SK-N-SH (cell line): ENCODE data around the gene KRTAP20-4. TPM values are rescaled to one million over a fixed set of nuclear protein-coding genes. Genes with fewer than 3 reads are reported as not detected.

Source experiments
- CTCF ChIA-PET: fragments of 300-600, 350-600 bp; formaldehyde crosslinking; extraction: SDS; loops from one replicate; lab custom pipeline; 2021; lab: Yijun Ruan, JAX
- POLR2A ChIA-PET: fragments of 350-600 bp; sonication (Branson Sonifier 250); formaldehyde crosslinking; extraction: SDS; loops from one replicate; lab custom pipeline; 2020; ENCODE audit warnings: antibody characterized with exemption, inconsistent platforms; lab: Yijun Ruan, JAX
- DNase-seq: peaks from one replicate; pipeline ENCODE4 v3.0.0; 2012
- H2AFZ ChIP-seq: fragments of 200-600 bp; sonication (generic); 2 replicates; pipeline ENCODE4 v1.8.1; 2016; ENCODE audit warnings: antibody characterized with exemption, mild to moderate bottlenecking, low read depth
- H3F3A ChIP-seq: fragments of 200-600 bp; sonication (generic); replicated peaks from 2 replicates; pipeline ENCODE3; 2016; ENCODE audit warnings: antibody characterized with exemption, mild to moderate bottlenecking; ENCODE audit not compliant: insufficient read depth
- H3K27ac ChIP-seq, 2 experiments: fragments of 200-500 bp in 1 of 2; fragments of 200-600 bp in 1 of 2; sonication (Bioruptor generic) in 1 of 2; sonication (generic), shearing (Covaris generic) in 1 of 2; 2 replicates each; pipeline versions ENCODE4 v1.5.1 to v1.6.1; 2014 to 2016; ENCODE audit warnings: low read depth in 2 of 2, inconsistent platforms in 1 of 2, low read length in 1 of 2, mild to moderate bottlenecking in 1 of 2, mixed read lengths in 1 of 2
- H3K27me3 ChIP-seq: fragments of 200-600 bp; sonication (generic), shearing (Covaris generic); 2 replicates; pipeline ENCODE4 v1.6.1; 2016; ENCODE audit warnings: mixed run types; ENCODE audit not compliant: insufficient read depth
- H3K36me3 ChIP-seq, 2 experiments: fragments of 200-500 bp in 1 of 2; fragments of 200-600 bp in 1 of 2; sonication (Bioruptor generic) in 1 of 2; sonication (generic) in 1 of 2; replicated peaks in 1 of 2; 2 replicates each; pipeline versions ENCODE3 to v1.5.1; 2014 to 2016; ENCODE audit warnings: low read length in 1 of 2, mild to moderate bottlenecking in 1 of 2; ENCODE audit not compliant: insufficient read depth in 2 of 2, control insufficient read depth in 1 of 2
- H3K4me1 ChIP-seq, 2 experiments: fragments of 200-500 bp in 1 of 2; fragments of 200-600 bp in 1 of 2; sonication (Bioruptor generic) in 1 of 2; sonication (generic), shearing (Covaris generic) in 1 of 2; 2 replicates each; pipeline versions ENCODE4 v1.5.1 to v1.6.1; 2014 to 2016; ENCODE audit warnings: low read depth in 1 of 2, low read length in 1 of 2, mixed run types in 1 of 2; ENCODE audit not compliant: insufficient read depth in 2 of 2, control insufficient read depth in 1 of 2
- H3K4me2 ChIP-seq: fragments of 200-600 bp; sonication (generic), shearing (Covaris generic); 2 replicates; pipeline ENCODE4 v1.6.1; 2017; ENCODE audit warnings: mixed run types
- H3K4me3 ChIP-seq, 2 experiments: fragments of 200-500 bp in 1 of 2; fragments of 200-600 bp in 1 of 2; sonication (Bioruptor generic) in 1 of 2; sonication (generic), shearing (Covaris generic) in 1 of 2; 2 replicates each; pipeline versions ENCODE4 v1.5.1 to v1.8.1; 2014 to 2016; ENCODE audit warnings: low read depth in 2 of 2, inconsistent platforms in 1 of 2, low read length in 1 of 2, mild to moderate bottlenecking in 1 of 2, mixed read lengths in 1 of 2, moderate library complexity in 1 of 2
- H3K79me2 ChIP-seq: fragments of 200-600 bp; sonication (generic); 2 replicates; pipeline ENCODE4 v1.8.1; 2017; ENCODE audit warnings: mild to moderate bottlenecking; ENCODE audit not compliant: insufficient read depth
- H3K9ac ChIP-seq: fragments of 200-600 bp; sonication (generic); 2 replicates; pipeline ENCODE4 v1.6.1; 2017; ENCODE audit warnings: mixed run types
- H3K9me2 ChIP-seq: fragments of 200-600 bp; sonication (generic); 2 replicates; pipeline ENCODE4 v1.6.1; 2017; ENCODE audit warnings: mixed run types
- H3K9me3 ChIP-seq: fragments of 200-600 bp; sonication (generic); 2 replicates; pipeline ENCODE4 v1.6.1; 2017; ENCODE audit warnings: mixed run types, mild to moderate bottlenecking, moderate library complexity
- H4K20me1 ChIP-seq: fragments of 200-600 bp; sonication (generic); 2 replicates; pipeline ENCODE4 v1.6.1; 2017; ENCODE audit warnings: mild to moderate bottlenecking, mixed run types; ENCODE audit not compliant: insufficient read depth
- FOSL2 ChIP-seq: IDR thresholded peaks from 2 replicates; pipeline ENCODE4 v1.4.0; 2012; ENCODE audit warnings: low read depth, mild to moderate bottlenecking, moderate library complexity, borderline replicate concordance
- FOXJ3 ChIP-seq: sonication (generic); formaldehyde crosslinking; IDR thresholded peaks from 2 replicates; pipeline ENCODE4 v1.5.1; 2020; ENCODE audit warnings: mild to moderate bottlenecking, missing genetic modification reagents
- FOXM1 ChIP-seq: IDR thresholded peaks from 2 replicates; pipeline ENCODE4 v1.4.0; 2012; ENCODE audit warnings: low read depth, mild to moderate bottlenecking
- GATA2 ChIP-seq: sonication (generic); formaldehyde crosslinking; IDR thresholded peaks from 2 replicates; pipeline ENCODE4 v1.5.0; 2020; ENCODE audit warnings: mild to moderate bottlenecking, missing genetic modification reagents
- JUND ChIP-seq: IDR thresholded peaks from 2 replicates; pipeline ENCODE4 v1.4.0; 2012
- MEF2A ChIP-seq: IDR thresholded peaks from 2 replicates; pipeline ENCODE4 v1.4.0; 2012; ENCODE audit warnings: low read depth, borderline replicate concordance
- NRF1 ChIP-seq: IDR thresholded peaks from 2 replicates; pipeline ENCODE4 v1.6.1; 2012; ENCODE audit warnings: low read depth, mild to moderate bottlenecking, low read length
- POLR2AphosphoS5 ChIP-seq: IDR thresholded peaks from 2 replicates; pipeline ENCODE4 v1.6.1; 2012; ENCODE audit warnings: low read depth, low read length
- RCOR1 ChIP-seq: fragments of 150-350 bp; IDR thresholded peaks from 2 replicates; pipeline ENCODE4 v1.6.1; 2017; ENCODE audit warnings: antibody characterized with exemption, low read length
- RFX5 ChIP-seq: IDR thresholded peaks from 2 replicates; pipeline ENCODE4 v1.6.1; 2012; ENCODE audit warnings: mild to moderate bottlenecking, improper control_type of control experiment, low read length
- RXRA ChIP-seq: IDR thresholded peaks from 2 replicates; pipeline ENCODE4 v1.4.0; 2012; ENCODE audit warnings: low read depth, mild to moderate bottlenecking, borderline replicate concordance
- SIN3A ChIP-seq: IDR thresholded peaks from 2 replicates; pipeline ENCODE4 v1.6.1; 2012; ENCODE audit warnings: low read depth, mild to moderate bottlenecking, low read length, moderate library complexity, borderline replicate concordance
- SMC3 ChIP-seq: IDR thresholded peaks from 2 replicates; pipeline ENCODE4 v1.6.1; 2012; ENCODE audit warnings: low read depth, low read length, improper control_type of control experiment
- TAF1 ChIP-seq: IDR thresholded peaks from 2 replicates; pipeline ENCODE4 v1.6.1; 2012; ENCODE audit warnings: low read depth, mild to moderate bottlenecking, low read length, moderate library complexity, borderline replicate concordance
- YY1 ChIP-seq: IDR thresholded peaks from 2 replicates; pipeline ENCODE4 v1.4.0; 2012; ENCODE audit warnings: low read depth, mild to moderate bottlenecking
- WGBS: methylation state at CpG from one replicate; pipeline ENCODE4 v1.1.6; 2017; ENCODE audit warnings: low lambda C conversion rate; 5-methylcytosine and 5-hydroxymethylcytosine counted together
- polyA plus RNA-seq, 3 experiments: library from polyadenylated mRNA; depleted of rRNA; stranded (reverse); fragments of >200 nt; gene quantifications; 2 replicates each; pipeline ENCODE4 v1.2.3, GENCODE V29; 2012
- TF ChIP-seq, protein P1 (sequence below): IDR thresholded peaks from 2 replicates; pipeline ENCODE4 v1.4.0; 2012; ENCODE audit warnings: low read depth, borderline replicate concordance
- TF ChIP-seq, protein P2 (sequence below): fragments of 150-350 bp; IDR thresholded peaks from 2 replicates; pipeline ENCODE4 v1.6.1; 2016; ENCODE audit warnings: mild to moderate bottlenecking, low read depth, low read length
- TF ChIP-seq, protein P3 (sequence below): IDR thresholded peaks from 2 replicates; pipeline ENCODE4 v1.6.1; 2012; ENCODE audit warnings: mild to moderate bottlenecking, low read depth, low read length, moderate library complexity
- TF ChIP-seq, protein P4 (sequence below): IDR thresholded peaks from 2 replicates; pipeline ENCODE4 v1.4.0; 2012; ENCODE audit warnings: low read depth, borderline replicate concordance
- TF ChIP-seq, protein P5 (sequence below): fragments of 200-600 bp; sonication (generic); IDR thresholded peaks from 2 replicates; pipeline ENCODE4 v1.6.1; 2017; ENCODE audit warnings: antibody characterized with exemption, mild to moderate bottlenecking, moderate library complexity

KRTAP20-4 gene
- polyA plus RNA-seq, 1 of the 3 experiments (the other 2 are of a cell fraction): not detected

DNA sequence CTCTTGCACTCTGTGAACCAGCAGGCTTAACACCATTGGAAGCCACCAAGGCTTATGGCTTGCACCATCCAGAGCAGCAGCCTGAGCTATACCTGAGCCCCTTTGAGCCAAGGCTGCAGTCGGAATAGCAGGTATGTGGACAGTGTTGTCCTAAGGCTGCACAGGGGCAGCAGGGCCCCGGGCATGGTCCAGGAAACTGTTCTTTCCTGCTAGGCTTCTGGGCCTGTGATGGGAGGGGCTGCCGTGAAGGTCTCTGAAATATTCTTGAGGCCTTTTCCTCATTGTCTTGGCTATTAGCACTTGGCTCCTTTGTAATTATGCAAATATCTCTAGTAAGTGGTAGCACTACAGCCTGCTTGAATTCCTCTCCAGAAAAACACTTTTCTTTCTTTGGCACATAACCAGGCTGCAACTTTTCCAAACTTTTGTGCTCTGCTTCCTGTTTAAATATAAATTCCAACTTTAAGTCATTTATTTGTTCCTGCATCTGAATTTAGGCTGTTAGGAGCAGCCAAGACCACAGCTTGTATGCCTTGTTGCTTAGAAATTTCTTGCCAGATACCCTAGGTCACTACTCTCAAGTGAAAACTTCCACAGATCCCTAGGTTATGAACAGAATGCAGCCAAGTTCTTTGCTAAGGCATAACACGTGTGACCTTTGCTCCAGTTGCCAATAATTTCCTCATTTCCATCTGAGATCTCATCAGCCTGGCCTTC, 5.2 kb downstream of the KRTAP20-4 start:
- Histone ChIP-seq H3F3A (no peaks in the 10 kb centered on the region), H3K27ac (no peak overlapping the region), H3K9me2 (no peaks in the 10 kb centered on the region), H3K4me3 (no peak overlapping the region), H3K4me1 (no peaks in the 10 kb centered on the region), H3K36me3 (no peaks in the 10 kb centered on the region), H3K27me3 (no peaks in the 10 kb centered on the region), H2AFZ (no peak overlapping the region), H3K9me3 (no peaks in the 10 kb centered on the region), H3K9ac (no peak overlapping the region), H4K20me1 (no peaks in the 10 kb centered on the region), H3K4me2 (no peak overlapping the region), H3K79me2 (no peaks in the 10 kb centered on the region)
- no peak for DNase-seq
- ChIA-PET POLR2A (no interaction called here), CTCF (no interaction called here)
- TF ChIP-seq, protein P1, sequence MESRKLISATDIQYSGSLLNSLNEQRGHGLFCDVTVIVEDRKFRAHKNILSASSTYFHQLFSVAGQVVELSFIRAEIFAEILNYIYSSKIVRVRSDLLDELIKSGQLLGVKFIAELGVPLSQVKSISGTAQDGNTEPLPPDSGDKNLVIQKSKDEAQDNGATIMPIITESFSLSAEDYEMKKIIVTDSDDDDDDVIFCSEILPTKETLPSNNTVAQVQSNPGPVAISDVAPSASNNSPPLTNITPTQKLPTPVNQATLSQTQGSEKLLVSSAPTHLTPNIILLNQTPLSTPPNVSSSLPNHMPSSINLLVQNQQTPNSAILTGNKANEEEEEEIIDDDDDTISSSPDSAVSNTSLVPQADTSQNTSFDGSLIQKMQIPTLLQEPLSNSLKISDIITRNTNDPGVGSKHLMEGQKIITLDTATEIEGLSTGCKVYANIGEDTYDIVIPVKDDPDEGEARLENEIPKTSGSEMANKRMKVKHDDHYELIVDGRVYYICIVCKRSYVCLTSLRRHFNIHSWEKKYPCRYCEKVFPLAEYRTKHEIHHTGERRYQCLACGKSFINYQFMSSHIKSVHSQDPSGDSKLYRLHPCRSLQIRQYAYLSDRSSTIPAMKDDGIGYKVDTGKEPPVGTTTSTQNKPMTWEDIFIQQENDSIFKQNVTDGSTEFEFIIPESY: no peak
- TF ChIP-seq FOXM1 (no peak), SIN3A (no peak), NRF1 (no peak), TAF1 (no peak), YY1 (no peak), FOXJ3 (no peak), MEF2A (no peak), RXRA (no peak), RFX5 (no peak), SMC3 (no peak), FOSL2 (no peak), GATA2 (CRISPR knock-in tag) (no peak), POLR2AphosphoS5 (no peak), RCOR1 (no peak), JUND (no peak)
- TF ChIP-seq, protein P2, sequence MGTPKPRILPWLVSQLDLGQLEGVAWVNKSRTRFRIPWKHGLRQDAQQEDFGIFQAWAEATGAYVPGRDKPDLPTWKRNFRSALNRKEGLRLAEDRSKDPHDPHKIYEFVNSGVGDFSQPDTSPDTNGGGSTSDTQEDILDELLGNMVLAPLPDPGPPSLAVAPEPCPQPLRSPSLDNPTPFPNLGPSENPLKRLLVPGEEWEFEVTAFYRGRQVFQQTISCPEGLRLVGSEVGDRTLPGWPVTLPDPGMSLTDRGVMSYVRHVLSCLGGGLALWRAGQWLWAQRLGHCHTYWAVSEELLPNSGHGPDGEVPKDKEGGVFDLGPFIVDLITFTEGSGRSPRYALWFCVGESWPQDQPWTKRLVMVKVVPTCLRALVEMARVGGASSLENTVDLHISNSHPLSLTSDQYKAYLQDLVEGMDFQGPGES: no peak
- TF ChIP-seq, protein P3, sequence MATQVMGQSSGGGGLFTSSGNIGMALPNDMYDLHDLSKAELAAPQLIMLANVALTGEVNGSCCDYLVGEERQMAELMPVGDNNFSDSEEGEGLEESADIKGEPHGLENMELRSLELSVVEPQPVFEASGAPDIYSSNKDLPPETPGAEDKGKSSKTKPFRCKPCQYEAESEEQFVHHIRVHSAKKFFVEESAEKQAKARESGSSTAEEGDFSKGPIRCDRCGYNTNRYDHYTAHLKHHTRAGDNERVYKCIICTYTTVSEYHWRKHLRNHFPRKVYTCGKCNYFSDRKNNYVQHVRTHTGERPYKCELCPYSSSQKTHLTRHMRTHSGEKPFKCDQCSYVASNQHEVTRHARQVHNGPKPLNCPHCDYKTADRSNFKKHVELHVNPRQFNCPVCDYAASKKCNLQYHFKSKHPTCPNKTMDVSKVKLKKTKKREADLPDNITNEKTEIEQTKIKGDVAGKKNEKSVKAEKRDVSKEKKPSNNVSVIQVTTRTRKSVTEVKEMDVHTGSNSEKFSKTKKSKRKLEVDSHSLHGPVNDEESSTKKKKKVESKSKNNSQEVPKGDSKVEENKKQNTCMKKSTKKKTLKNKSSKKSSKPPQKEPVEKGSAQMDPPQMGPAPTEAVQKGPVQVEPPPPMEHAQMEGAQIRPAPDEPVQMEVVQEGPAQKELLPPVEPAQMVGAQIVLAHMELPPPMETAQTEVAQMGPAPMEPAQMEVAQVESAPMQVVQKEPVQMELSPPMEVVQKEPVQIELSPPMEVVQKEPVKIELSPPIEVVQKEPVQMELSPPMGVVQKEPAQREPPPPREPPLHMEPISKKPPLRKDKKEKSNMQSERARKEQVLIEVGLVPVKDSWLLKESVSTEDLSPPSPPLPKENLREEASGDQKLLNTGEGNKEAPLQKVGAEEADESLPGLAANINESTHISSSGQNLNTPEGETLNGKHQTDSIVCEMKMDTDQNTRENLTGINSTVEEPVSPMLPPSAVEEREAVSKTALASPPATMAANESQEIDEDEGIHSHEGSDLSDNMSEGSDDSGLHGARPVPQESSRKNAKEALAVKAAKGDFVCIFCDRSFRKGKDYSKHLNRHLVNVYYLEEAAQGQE: no peak
- TF ChIP-seq, protein P4, sequence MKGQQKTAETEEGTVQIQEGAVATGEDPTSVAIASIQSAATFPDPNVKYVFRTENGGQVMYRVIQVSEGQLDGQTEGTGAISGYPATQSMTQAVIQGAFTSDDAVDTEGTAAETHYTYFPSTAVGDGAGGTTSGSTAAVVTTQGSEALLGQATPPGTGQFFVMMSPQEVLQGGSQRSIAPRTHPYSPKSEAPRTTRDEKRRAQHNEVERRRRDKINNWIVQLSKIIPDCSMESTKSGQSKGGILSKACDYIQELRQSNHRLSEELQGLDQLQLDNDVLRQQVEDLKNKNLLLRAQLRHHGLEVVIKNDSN: no peak
- TF ChIP-seq, protein P5, sequence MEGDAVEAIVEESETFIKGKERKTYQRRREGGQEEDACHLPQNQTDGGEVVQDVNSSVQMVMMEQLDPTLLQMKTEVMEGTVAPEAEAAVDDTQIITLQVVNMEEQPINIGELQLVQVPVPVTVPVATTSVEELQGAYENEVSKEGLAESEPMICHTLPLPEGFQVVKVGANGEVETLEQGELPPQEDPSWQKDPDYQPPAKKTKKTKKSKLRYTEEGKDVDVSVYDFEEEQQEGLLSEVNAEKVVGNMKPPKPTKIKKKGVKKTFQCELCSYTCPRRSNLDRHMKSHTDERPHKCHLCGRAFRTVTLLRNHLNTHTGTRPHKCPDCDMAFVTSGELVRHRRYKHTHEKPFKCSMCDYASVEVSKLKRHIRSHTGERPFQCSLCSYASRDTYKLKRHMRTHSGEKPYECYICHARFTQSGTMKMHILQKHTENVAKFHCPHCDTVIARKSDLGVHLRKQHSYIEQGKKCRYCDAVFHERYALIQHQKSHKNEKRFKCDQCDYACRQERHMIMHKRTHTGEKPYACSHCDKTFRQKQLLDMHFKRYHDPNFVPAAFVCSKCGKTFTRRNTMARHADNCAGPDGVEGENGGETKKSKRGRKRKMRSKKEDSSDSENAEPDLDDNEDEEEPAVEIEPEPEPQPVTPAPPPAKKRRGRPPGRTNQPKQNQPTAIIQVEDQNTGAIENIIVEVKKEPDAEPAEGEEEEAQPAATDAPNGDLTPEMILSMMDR: no peak
- WGBS: 7% methylated on average over 4 of the region's 4 CpGs
